ENCODE results near the gene MYO15A.

The MYO15A gene

DNA sequence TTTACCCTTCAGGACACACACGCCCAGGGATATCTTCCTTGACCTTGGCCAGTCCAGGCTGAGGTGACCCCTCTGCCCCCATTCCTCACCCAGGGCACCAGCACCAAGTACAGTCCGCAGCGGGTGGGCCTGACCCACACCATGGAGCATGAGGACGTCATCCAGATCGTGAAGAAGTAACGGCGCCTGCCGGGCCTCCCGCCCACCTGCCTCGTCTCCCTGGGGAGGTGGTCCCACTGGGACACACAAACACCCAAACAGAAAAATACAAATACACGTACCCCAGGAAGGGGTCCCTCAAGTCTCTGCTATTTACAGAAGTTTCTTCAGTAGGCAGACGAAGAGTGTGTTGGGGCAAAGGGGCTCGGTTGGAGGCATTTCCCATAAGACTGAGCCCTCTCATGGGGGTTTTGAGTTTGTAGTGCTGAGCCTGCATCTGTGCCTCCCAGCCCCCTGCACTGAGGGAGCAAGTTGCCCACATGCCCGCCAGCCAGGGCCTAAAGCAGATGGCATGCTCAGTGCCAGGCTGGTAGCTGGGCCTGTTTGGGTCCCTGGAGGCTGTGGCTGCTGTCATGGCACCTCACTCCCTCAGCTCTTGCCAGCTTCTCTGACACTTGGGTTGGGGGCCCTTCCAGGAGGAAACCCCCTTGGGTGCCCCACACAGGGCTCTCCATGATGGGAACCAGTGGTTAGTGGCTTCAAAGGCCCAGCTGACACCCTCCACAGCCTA, 1.3 kb upstream of the MYO15A start:
- TF ChIP-seq, protein P1, sequence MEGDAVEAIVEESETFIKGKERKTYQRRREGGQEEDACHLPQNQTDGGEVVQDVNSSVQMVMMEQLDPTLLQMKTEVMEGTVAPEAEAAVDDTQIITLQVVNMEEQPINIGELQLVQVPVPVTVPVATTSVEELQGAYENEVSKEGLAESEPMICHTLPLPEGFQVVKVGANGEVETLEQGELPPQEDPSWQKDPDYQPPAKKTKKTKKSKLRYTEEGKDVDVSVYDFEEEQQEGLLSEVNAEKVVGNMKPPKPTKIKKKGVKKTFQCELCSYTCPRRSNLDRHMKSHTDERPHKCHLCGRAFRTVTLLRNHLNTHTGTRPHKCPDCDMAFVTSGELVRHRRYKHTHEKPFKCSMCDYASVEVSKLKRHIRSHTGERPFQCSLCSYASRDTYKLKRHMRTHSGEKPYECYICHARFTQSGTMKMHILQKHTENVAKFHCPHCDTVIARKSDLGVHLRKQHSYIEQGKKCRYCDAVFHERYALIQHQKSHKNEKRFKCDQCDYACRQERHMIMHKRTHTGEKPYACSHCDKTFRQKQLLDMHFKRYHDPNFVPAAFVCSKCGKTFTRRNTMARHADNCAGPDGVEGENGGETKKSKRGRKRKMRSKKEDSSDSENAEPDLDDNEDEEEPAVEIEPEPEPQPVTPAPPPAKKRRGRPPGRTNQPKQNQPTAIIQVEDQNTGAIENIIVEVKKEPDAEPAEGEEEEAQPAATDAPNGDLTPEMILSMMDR (IDR thresholded peaks at IDR 0.05; ENCODE audit: low read depth, low read length, missing control alignments), result no peak
- no peak for DNase-seq (ENCODE audit: low read depth)
- in situ Hi-C loops (cut with HindIII; ENCODE audit: low sequenced_read_pairs), result no loop called here
- no peak overlapping the region for H3K4me3 ChIP-seq (ENCODE audit: low read depth, low read length)

DNA sequence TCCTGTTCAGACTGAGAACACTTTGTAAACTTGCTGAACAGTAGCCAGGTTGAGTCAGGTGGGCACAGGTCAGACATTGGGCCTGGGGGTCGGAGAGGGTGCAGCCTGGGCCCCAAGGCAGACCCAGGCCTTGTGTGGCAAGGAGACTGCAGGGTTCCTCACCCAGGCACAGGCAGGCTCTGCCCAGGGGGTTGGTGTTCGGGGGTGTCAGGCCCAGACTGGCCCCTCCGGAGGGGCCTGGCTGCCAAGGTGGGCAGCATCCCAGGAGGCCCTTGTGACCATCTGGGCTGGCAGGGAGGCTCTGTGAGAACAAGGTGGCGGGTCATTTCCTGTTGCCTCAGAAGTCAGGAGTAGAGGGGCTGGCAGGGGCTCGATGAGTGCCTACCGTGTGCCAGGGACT, 585 bp upstream of the MYO15A start:
- DNase-seq (ENCODE audit: low read depth), result no peak
- H3K4me3 ChIP-seq (ENCODE audit: low read depth, low read length), result no peak overlapping the region
- in situ Hi-C loops (cut with HindIII; ENCODE audit: low sequenced_read_pairs), result no loop called here
- TF ChIP-seq, protein P1 (IDR thresholded peaks at IDR 0.05; ENCODE audit: low read depth, low read length, missing control alignments), result no peak

DNA sequence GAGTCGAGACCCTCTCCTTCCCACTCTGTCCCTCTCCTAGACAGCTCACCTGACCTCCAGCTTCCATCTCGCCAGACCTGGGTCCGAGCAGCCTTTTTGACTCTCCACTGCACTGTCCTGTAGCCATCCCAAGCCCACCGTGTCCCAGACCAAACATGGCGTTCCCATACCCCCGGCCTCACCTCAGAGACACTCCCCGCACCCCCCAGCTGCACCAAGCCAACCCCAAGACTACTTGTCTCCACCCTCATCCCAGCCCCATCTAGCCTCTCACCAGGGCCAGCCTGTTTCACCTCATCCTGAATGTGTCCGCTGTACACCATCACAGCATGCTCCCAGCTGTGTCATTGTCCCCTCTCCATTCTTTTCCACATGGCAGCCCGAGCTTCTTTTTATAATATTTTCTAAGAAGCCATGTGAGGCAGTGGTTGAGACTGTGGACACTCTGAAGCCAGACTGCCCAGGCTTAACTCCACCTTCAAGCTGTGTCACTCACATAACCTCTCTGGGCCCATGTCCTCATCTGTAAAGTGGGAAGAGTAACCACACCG, 1.5 kb downstream of the MYO15A start:
- TF ChIP-seq, protein P1 (IDR thresholded peaks at IDR 0.05; ENCODE audit: low read depth, low read length, missing control alignments), result no peak
- DNase-seq (ENCODE audit: low read depth), result no peak
- in situ Hi-C loops (cut with HindIII; ENCODE audit: low sequenced_read_pairs), result no loop called here
- H3K4me3 ChIP-seq (ENCODE audit: low read depth, low read length), result no peak overlapping the region

DNA sequence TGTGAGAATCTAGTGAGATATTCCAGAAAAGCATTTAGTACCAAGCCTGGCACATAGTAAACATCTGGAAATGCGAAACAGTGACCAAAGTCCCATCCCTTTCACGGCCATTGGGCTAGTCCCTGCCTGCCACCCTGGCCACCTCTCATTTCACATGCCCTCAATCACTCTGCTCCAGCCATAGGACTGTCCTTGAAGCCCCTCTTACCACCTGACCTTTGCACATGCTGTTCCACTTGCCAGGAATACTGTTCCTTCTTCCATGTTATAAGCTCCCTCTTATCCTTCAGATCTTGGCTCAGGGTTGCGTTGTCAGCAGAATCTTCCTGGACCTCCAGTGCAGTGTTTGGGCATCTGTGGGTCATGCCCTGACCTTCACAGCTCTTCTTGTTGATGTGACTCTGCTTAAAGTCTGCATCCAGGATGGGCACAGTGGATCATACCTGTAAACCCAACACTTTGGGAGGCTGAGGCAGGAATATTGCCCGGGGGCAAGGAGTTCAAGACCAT, 2.1 kb downstream of the MYO15A start:
- DNase-seq (ENCODE audit: low read depth), result no peak
- H3K4me3 ChIP-seq (ENCODE audit: low read depth, low read length), result no peak overlapping the region
- TF ChIP-seq, protein P1 (IDR thresholded peaks at IDR 0.05; ENCODE audit: low read depth, low read length, missing control alignments), result no peak
- in situ Hi-C loops (cut with HindIII; ENCODE audit: low sequenced_read_pairs), result no loop called here

DNA sequence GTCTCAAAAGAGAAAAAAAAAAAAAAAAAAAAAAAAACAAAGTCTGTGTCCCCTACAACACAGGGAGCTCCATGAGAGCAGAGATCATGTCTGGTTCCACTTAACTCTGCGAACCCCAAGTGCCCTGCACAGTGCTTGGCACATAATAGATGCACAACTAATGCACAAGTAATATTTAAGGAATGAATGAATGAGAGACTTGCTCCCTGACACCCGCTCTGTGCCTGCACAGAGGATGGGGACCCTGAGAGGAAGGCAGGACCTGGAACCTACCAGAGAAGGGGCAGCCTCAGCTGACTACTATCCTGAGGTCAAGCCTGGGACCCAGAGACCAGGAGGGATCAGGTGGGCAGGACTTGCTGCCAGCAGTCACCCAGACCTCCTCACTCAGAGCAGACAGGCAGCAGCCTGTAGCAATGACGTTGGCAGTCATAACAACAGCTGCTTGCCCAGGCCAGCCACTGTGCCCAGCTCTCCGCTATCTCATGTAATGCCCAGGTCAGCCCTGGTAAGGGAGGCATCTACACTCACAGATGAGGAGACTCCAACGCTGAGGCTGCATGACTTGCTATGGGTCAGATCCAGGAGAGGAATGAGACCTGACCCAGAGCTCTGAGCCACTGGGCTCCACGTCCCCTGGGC, 2.9 kb downstream of the MYO15A start:
- in situ Hi-C loops (cut with HindIII; ENCODE audit: low sequenced_read_pairs), result no loop called here
- TF ChIP-seq, protein P1 (IDR thresholded peaks at IDR 0.05; ENCODE audit: low read depth, low read length, missing control alignments), result no peak
- no peak overlapping the region for H3K4me3 ChIP-seq (ENCODE audit: low read depth, low read length)
- DNase-seq (ENCODE audit: low read depth), result no peak

DNA sequence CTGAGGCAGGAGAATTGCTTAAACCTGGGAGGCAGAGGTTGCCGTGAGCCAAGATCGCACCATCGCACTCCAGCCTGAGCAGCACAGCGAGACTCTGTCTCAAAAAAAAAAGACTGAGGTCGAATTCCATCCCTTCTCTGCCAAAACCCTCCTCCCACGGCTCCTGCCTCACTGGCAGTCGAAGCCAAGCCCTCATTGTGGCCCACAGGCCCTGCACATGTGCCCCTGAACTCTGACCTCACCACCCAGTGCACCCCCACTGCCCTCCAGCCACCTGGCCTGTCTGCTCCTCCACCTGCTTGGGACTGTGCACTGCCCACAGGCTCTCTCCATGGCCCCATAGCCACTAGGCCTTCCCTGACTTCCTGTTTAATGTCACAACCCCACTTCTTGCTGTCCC, 7.0 kb downstream of the MYO15A start:
- in situ Hi-C loops (cut with HindIII; ENCODE audit: low sequenced_read_pairs), result no loop called here
- no peak for DNase-seq (ENCODE audit: low read depth)
- TF ChIP-seq, protein P1 (IDR thresholded peaks at IDR 0.05; ENCODE audit: low read depth, low read length, missing control alignments), result no peak
- no peak overlapping the region for H3K4me3 ChIP-seq (ENCODE audit: low read depth, low read length)

Data from astrocyte of the cerebellum (primary cell).